Measurements from ENCODE around the gene LZTS3. TPM values are rescaled to one million over a fixed set of nuclear protein-coding genes. Genes with fewer than 3 reads are reported as not detected.

LZTS3 gene
- total RNA-seq, 1 donor from 2014 or later = 12.8 TPM

DNA sequence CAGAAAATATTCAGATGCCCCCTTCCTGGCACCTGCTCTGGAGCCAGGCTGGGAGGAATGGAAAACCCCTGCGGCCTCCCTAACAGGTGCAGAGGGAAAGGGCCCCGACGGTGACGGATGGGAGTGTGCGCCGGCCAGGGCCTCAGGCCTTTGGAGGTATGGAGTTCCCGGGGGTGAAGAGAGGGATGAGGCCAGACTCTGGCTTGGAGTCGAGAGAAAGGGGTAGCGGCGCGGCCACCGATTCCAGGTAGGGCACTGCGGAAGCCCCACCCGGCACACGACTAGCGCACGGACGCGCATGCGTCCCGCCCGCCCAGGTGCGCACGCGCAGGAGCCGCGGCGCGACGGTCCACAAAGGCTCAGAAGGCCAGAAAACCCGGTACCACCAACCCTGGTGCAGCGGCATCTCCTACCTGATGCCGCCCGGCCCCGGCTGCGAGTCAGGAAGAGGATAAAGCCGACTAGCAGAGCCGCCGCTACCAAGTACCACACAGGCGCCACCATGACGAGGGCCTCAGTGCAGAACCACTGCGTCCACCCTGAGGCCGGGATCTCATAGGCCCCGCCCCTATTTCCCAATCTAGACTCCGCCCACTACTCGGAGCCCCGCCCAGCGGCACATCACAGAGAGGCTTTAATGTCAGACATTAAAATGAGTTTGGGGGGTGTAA, 30.9 kb upstream of the LZTS3 start, which contains the start of gene DDRGK1:
TSS of gene DDRGK1 (minus strand) at position 559 of the 671 bp plus-strand sequence. CDS start at position 504, 55 bp downstream.
- H3K4me1 ChIP-seq = peaks cover 26% of the 10 kb centered on the region
- TF ChIP-seq CTCF (IDR thresholded peaks at IDR 0.05) = no peak
- TF ChIP-seq POLR2AphosphoS5 (IDR thresholded peaks at IDR 0.05; ENCODE audit: insufficient read depth in 1 of 2, low read depth in 1 of 2) = peak; percentile 75 to 94
- peak in 1 of 2 donors; percentile 55 for TF ChIP-seq POLR2A (IDR thresholded peaks at IDR 0.05)
- H3K27ac ChIP-seq = peak within 1 kb of the TSS; percentile 75
- peak in 1 of 2 donors; percentile 92 for DNase-seq (ENCODE audit: extremely low spot score in 2 of 2)
- intact Hi-C loops (cut with DNase I) = no loop called here
- peak within 1 kb of the TSS; percentile 59 to 93 for H3K4me3 ChIP-seq
- H3K36me3 ChIP-seq = peaks cover 0 to 24% of the 10 kb centered on the region in 2 donors
- H3K9me3 ChIP-seq = no peaks in the 10 kb centered on the region
- no peaks in the 10 kb centered on the region for H3K27me3 ChIP-seq

GRCh38 chr20:3203315-3204123, 30.2 kb upstream of the LZTS3 start:
- peaks cover 23% of the 10 kb centered on the region for H3K4me1 ChIP-seq
- no peak for DNase-seq (ENCODE audit: extremely low spot score in 2 of 2)
- peaks cover 0 to 30% of the 10 kb centered on the region in 2 donors for H3K36me3 ChIP-seq
- H3K9me3 ChIP-seq = no peaks in the 10 kb centered on the region
- no peak for TF ChIP-seq POLR2A (IDR thresholded peaks at IDR 0.05)
- no peak for TF ChIP-seq POLR2AphosphoS5 (IDR thresholded peaks at IDR 0.05; ENCODE audit: insufficient read depth in 1 of 2, low read depth in 1 of 2)
- no peak for TF ChIP-seq CTCF (IDR thresholded peaks at IDR 0.05)
- intact Hi-C loops (cut with DNase I) = loop anchor here (1.0 kb wide), 1 partner anchor 46 kb away; no protein-coding TSS in a partner anchor
- peak overlapping the region; percentile 75 for H3K27ac ChIP-seq
- H3K27me3 ChIP-seq = no peaks in the 10 kb centered on the region
- peak overlapping the region; percentile 59 to 93 for H3K4me3 ChIP-seq

DNA sequence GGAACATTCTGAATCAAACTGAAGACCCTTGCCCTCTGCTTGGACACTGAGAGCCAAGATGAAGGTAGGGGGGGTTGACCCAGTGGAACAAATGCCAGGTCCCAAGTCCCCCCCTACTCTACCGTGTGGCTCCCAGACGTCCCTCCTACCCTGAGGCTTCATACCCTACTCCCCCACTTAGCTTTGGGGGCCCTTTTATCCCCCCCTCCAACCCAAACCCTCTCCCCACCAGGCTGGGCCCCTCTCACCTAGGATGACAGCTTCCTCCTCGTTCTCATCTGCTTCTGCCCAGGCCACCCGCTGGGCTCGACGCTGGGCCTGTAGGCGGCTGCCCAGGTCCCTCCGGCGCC, 29.6 kb upstream of the LZTS3 start:
- H3K27ac ChIP-seq = peak overlapping the region; percentile 75
- no peaks in the 10 kb centered on the region for H3K27me3 ChIP-seq
- H3K36me3 ChIP-seq = peaks cover 0 to 30% of the 10 kb centered on the region in 2 donors
- peak overlapping the region; percentile 59 to 93 for H3K4me3 ChIP-seq
- intact Hi-C loops (cut with DNase I) = loop anchor here (1.0 kb wide), 1 partner anchor 46 kb away; no protein-coding TSS in a partner anchor
- peaks cover 17% of the 10 kb centered on the region for H3K4me1 ChIP-seq
- no peaks in the 10 kb centered on the region for H3K9me3 ChIP-seq
- TF ChIP-seq POLR2AphosphoS5 (IDR thresholded peaks at IDR 0.05; ENCODE audit: insufficient read depth in 1 of 2, low read depth in 1 of 2) (no peak), POLR2A (IDR thresholded peaks at IDR 0.05) (no peak), CTCF (IDR thresholded peaks at IDR 0.05) (no peak)
- DNase-seq (ENCODE audit: extremely low spot score in 2 of 2) = no peak

DNA sequence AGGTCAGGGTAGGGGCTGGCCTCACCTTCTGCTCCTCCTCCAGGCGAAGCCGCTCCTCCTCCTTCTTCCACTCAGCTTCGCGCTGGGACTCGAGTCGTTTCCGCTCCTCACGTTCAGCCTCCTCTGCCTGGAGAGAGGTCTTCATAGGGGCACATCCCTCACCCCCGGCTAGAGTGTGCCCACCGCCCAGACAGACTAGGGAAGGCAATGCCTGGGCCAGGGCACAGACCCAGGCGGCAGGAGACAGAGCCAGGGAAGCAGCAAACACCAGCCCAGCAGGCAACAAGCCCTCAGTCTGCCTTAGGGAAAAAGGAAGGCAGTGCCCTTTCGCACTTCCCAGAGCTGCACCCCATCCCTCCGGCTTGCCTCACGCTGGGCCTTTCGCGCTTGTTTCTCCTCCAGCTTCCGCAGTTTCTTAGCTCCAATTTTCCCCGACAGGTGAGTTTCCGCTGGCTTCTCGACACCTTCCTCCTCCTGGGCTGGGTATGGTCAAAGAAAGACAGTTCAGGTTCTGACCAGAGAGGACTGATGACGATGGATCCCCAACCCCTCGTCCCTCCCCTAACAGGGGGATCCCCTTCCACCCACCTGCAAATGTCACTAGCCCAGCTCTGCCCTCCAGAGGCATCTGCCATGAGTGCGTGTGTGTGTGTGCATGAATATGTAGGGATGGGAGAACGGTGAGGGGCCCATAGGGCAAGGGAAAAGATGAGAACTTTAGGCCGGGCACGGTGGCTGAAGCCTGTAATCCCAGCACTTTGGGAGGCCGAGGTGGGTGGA, 26.8 kb upstream of the LZTS3 start:
- H3K36me3 ChIP-seq = peaks cover 0 to 54% of the 10 kb centered on the region in 2 donors
- no peak overlapping the region for H3K4me3 ChIP-seq
- peaks cover 17% of the 10 kb centered on the region for H3K4me1 ChIP-seq
- no peak overlapping the region for H3K27ac ChIP-seq
- TF ChIP-seq POLR2A (IDR thresholded peaks at IDR 0.05) = no peak
- no peak for TF ChIP-seq CTCF (IDR thresholded peaks at IDR 0.05)
- TF ChIP-seq POLR2AphosphoS5 (IDR thresholded peaks at IDR 0.05; ENCODE audit: insufficient read depth in 1 of 2, low read depth in 1 of 2) = no peak
- no peak for DNase-seq (ENCODE audit: extremely low spot score in 2 of 2)
- intact Hi-C loops (cut with DNase I) = no loop called here
- H3K9me3 ChIP-seq = no peaks in the 10 kb centered on the region
- no peaks in the 10 kb centered on the region for H3K27me3 ChIP-seq
